Measurements from ENCODE around the gene NOD1. TPM values are rescaled to one million over a fixed set of nuclear protein-coding genes. Genes with fewer than 3 reads are reported as not detected.
A peak's percentile ranks its signal among the peaks of the same experiment; 100 is the strongest.

NOD1 gene
- total RNA-seq, 2 donors from 2014 or later: 3.6 to 4.6 TPM

DNA sequence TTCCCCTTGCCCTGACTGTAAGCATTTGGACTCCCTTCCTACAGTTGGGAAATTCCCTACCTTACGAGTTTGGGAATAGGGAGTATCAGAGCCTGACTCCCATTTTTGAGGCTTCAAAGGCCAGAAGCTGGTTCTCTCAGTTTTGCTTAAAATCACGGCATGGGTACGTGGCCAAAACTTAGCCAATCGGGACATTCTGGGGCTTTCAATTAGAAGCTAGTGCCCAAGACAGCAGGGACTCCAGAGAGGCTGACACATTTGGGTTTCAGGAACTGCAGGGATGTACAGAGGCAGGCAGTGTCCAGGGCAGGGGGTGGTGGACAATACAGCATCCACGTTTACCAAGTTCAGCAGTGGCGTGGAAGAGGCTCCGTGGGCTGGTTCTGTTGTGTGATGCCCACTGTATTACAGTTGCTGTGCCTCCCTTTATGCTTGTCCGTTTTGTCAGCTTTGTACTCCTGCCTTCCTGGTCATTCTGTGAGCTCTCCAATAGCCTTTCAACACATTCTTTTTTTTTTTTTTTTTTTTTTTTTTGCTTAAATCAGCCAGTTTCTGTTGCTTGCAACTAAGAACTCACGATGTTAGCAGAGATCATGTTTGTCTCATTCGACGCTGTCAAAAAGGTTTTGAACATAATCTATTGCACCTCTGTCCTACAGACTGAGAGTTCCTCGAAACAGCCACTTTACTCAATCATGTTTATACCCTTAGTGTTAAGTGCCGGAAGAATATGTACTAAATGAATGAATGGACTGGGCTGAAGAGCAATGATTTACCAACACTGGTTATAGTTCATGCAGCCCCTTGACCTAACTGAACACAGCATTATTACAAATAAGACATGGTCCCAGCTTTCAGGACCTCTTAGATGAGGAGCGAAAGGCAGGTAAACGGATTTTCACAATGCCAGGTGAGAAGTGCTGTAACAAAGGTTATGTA, 25.0 kb upstream of the NOD1 start:
- DNase-seq (no peak), ATAC-seq (no peak)
- no peak for TF ChIP-seq POLR2A (IDR thresholded peaks at IDR 0.05)
- TF ChIP-seq, protein P1, sequence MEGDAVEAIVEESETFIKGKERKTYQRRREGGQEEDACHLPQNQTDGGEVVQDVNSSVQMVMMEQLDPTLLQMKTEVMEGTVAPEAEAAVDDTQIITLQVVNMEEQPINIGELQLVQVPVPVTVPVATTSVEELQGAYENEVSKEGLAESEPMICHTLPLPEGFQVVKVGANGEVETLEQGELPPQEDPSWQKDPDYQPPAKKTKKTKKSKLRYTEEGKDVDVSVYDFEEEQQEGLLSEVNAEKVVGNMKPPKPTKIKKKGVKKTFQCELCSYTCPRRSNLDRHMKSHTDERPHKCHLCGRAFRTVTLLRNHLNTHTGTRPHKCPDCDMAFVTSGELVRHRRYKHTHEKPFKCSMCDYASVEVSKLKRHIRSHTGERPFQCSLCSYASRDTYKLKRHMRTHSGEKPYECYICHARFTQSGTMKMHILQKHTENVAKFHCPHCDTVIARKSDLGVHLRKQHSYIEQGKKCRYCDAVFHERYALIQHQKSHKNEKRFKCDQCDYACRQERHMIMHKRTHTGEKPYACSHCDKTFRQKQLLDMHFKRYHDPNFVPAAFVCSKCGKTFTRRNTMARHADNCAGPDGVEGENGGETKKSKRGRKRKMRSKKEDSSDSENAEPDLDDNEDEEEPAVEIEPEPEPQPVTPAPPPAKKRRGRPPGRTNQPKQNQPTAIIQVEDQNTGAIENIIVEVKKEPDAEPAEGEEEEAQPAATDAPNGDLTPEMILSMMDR (IDR thresholded peaks at IDR 0.05): no peak
- Histone ChIP-seq H3K4me3 (peak overlapping the region; percentile 21 to 75), H3K27ac (peak overlapping the region; percentile 68 to 83 (median 78)), H3K4me1 (peaks cover 28% of the 10 kb centered on the region), H3K27me3 (no peaks in the 10 kb centered on the region), H3K9me3 (no peaks in the 10 kb centered on the region), H3K36me3 (replicated peaks in 1 of 2; ENCODE audit: insufficient read depth in 1 of 2, low read depth in 2 of 2) (no peaks in the 10 kb centered on the region)
- 33 to 37% methylated on average over 15 of the region's 15 CpGs for WGBS, 2 donors
- intact Hi-C loops (cut with DNase I): no loop called here

DNA sequence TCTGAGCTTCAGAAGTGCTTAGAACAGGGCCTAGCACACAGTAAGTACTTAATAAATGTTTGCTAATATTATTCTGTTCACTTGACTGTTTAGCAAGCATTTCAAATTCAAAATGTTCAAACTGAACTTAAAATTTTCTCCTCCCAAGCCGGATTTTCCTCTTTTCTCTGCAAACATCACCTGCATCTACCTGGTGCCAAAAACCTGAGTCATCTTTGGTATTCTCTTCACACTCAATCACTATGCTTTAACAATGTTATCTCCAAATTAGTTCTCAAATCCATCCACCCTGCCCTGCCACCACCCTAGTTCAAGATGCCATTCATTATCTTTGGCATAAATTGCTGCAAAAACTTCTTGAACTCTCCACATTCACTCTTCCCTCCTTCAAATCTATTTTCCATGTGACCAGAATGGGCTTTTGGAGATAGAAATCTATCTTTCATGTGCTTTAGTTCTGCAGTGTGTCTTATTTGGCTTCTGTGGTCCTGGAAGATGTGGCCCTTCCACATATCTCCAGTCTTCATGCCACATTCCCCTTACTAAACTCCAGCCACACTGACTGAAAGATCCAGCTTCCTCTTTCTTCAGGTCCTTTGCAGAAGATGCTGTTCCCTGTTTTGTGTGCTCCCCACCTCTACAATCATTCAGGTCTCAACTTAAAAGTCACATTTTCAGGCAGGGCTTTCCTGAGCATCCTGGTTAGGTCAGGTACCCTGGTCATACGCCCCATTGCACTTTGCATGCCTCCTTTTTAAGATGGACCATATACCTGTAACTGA, 24.1 kb upstream of the NOD1 start:
- Histone ChIP-seq H3K27me3 (no peaks in the 10 kb centered on the region), H3K9me3 (no peaks in the 10 kb centered on the region), H3K27ac (no peak overlapping the region), H3K4me3 (no peak overlapping the region), H3K4me1 (peaks cover 28% of the 10 kb centered on the region), H3K36me3 (replicated peaks in 1 of 2; ENCODE audit: insufficient read depth in 1 of 2, low read depth in 2 of 2) (no peaks in the 10 kb centered on the region)
- 57 to 73% methylated on average over 2 of the region's 2 CpGs for WGBS, 2 donors
- intact Hi-C loops (cut with DNase I): no loop called here
- ATAC-seq: no peak
- no peak for TF ChIP-seq POLR2A (IDR thresholded peaks at IDR 0.05)
- TF ChIP-seq, protein P1 (IDR thresholded peaks at IDR 0.05): no peak
- no peak for DNase-seq

DNA sequence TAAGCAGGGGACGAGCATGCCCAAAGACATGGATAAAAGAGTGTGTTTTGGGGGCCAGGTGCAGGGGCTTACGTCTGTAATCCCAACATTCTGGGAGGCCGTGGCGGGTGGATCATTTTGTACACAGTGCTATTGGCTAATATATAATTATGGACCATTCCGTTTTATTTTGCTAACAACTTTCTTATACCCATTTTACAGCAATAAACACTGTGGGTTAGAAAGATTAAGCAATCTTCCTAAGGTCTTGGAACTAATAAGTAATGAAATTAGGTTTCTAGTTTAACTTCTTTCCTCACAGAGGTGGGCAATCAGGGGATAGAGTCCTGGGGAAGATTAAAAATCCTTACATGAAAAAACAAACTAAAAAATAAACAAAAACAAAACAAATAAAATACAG, 22.7 kb upstream of the NOD1 start:
- intact Hi-C loops (cut with DNase I): no loop called here
- WGBS, 2 donors: 84 to 89% methylated on average over 5 of the region's 5 CpGs

DNA sequence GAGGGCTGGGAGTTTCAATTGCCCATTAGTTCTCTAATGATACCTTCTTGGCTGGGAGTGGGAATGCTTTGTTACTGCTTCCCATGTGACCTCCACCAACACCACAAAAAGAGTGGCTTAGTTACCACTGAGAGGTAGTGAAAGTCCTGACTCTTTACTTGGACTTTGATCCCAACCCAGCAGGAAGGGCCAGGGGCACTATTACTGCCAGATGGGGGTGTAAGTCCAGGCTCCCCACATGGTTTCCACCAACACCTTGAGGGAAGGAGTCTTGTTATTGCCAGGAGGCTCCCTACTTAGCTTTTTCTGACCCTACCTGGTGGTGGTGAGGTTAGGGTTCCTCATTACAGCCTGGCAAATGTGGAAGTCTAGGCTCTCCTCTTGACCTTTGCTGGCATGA, 14.6 kb upstream of the NOD1 start:
- ATAC-seq (no peak), DNase-seq (no peak)
- H3K27me3 ChIP-seq: no peaks in the 10 kb centered on the region
- no peak overlapping the region for H3K27ac ChIP-seq
- intact Hi-C loops (cut with DNase I): no loop called here
- H3K4me3 ChIP-seq: no peak overlapping the region
- H3K9me3 ChIP-seq: no peaks in the 10 kb centered on the region
- H3K36me3 ChIP-seq (replicated peaks in 1 of 2; ENCODE audit: insufficient read depth in 1 of 2, low read depth in 2 of 2): no peaks in the 10 kb centered on the region
- TF ChIP-seq, protein P1 (IDR thresholded peaks at IDR 0.05): no peak
- no peak for TF ChIP-seq POLR2A (IDR thresholded peaks at IDR 0.05)
- peaks cover 4% of the 10 kb centered on the region for H3K4me1 ChIP-seq

More for the DNA sequence above, 22.7 kb upstream of the NOD1 start:
- Histone ChIP-seq H3K36me3 (replicated peaks in 1 of 2; ENCODE audit: insufficient read depth in 1 of 2, low read depth in 2 of 2) (no peaks in the 10 kb centered on the region), H3K9me3 (no peaks in the 10 kb centered on the region), H3K4me3 (no peak overlapping the region), H3K27me3 (no peaks in the 10 kb centered on the region), H3K27ac (no peak overlapping the region), H3K4me1 (peaks cover 28% of the 10 kb centered on the region)
- no peak for TF ChIP-seq POLR2A (IDR thresholded peaks at IDR 0.05)
- TF ChIP-seq, protein P1 (IDR thresholded peaks at IDR 0.05): no peak
- ATAC-seq: no peak
- DNase-seq: no peak
